Measurements from ENCODE around the gene MYO1D.
A peak's percentile ranks its signal among the peaks of the same experiment; 100 is the strongest.

Gene MYO1D

DNA sequence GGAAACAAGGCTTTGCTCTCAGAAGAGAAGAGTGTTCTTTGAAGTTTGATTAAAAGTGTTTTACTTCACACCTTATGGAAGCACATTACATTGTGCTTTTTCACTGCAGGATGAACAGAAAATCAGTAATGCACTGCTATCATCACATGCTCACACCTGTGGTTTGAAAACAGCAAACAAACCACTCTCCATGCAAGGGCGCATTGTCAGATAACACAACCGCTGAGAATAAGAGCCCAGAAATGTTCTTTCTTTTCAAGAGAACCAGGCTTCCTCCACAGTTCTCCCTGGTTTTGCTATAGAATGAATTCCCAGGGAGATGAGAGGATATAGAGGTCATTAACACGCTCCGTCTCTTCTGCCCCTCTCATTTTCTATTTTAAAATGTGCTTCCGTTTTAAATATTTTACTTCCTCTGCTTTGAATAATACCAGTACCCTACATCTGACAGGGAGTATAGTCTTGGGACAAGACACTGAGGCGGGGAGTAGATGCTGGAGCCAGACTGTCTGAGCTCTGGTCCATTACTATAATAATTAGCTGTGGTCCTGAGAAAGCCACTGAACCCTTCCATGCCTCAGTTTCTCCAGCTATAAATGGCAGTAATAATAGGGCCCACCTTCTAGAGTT, 318.5 kb downstream of the MYO1D start:
- DNase-seq (ENCODE audit: low read depth, low spot score): no peak
- TF ChIP-seq, protein P1, sequence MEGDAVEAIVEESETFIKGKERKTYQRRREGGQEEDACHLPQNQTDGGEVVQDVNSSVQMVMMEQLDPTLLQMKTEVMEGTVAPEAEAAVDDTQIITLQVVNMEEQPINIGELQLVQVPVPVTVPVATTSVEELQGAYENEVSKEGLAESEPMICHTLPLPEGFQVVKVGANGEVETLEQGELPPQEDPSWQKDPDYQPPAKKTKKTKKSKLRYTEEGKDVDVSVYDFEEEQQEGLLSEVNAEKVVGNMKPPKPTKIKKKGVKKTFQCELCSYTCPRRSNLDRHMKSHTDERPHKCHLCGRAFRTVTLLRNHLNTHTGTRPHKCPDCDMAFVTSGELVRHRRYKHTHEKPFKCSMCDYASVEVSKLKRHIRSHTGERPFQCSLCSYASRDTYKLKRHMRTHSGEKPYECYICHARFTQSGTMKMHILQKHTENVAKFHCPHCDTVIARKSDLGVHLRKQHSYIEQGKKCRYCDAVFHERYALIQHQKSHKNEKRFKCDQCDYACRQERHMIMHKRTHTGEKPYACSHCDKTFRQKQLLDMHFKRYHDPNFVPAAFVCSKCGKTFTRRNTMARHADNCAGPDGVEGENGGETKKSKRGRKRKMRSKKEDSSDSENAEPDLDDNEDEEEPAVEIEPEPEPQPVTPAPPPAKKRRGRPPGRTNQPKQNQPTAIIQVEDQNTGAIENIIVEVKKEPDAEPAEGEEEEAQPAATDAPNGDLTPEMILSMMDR (IDR thresholded peaks at IDR 0.05; ENCODE audit: insufficient read depth, low read length, missing control alignments): no peak
- ChIA-PET CTCF (interaction anchor here (1.0 to 1.2 kb wide), 2 partner anchors 97 to 101 kb away, joined by 3 read pairs; no protein-coding TSS in a partner anchor), POLR2A (no interaction called here)
- H3K4me3 ChIP-seq (ENCODE audit: low read depth, low read length): no peak overlapping the region

DNA sequence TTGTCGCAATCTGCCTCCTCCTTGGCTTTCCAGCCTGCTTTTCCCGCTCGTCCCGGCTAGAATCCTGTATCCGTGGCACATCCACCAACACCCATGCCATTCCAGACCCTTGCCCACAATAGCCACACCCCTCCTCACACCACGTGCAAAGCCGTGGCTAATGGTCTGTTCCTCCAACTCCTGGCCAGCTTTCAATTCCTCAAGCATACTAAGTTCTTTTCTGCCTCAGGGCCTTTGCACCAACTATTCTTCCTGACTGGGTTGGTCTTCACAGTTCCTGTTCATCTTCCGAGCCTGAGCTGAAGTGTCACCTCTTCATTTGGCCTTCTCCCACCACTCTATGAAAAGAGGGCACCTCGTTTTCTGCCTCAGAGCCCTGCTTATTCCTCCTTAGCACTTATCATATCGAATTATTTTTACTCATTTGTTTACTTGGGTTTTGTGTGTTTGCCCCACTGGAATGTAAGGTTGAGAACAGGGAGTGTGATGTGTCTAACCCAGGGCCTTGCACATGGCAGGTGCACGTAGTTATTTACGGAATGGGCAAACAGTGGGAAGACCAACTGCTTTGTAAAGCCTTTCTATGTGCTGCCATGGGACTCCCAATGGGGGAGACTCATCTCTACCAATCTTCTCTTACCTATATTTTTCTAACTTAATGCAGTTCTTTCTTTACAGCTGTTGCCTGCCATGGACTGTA, 321.2 kb downstream of the MYO1D start:
- TF ChIP-seq, protein P1 (IDR thresholded peaks at IDR 0.05; ENCODE audit: insufficient read depth, low read length, missing control alignments): no peak
- no peak for DNase-seq (ENCODE audit: low read depth, low spot score)
- ChIA-PET CTCF (no interaction called here), POLR2A (no interaction called here)
- no peak overlapping the region for H3K4me3 ChIP-seq (ENCODE audit: low read depth, low read length)

DNA sequence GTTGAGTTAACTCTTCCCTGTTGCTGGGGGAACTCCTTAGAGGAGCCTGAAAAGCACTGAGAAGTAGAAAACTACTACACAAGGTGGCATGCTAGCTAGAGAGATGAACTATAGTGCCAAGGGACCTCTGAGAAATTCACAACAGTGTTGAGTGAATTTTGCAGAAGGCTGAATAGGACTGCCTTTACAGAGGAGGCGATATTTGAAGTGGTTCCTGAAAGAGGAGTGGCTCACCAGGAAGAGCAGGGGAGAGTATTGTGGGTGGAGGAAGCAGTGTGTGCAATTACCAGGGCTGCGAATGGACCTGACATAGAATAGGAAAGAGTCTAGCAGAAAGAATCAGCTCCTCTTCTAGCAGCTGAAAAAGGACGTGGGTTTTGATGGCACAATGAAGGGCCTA, 323.8 kb downstream of the MYO1D start:
- POLR2A ChIA-PET: no interaction called here
- TF ChIP-seq, protein P1 (IDR thresholded peaks at IDR 0.05; ENCODE audit: insufficient read depth, low read length, missing control alignments): no peak
- DNase-seq (ENCODE audit: low read depth, low spot score): no peak
- H3K4me3 ChIP-seq (ENCODE audit: low read depth, low read length): no peak overlapping the region
- CTCF ChIA-PET: no interaction called here

DNA sequence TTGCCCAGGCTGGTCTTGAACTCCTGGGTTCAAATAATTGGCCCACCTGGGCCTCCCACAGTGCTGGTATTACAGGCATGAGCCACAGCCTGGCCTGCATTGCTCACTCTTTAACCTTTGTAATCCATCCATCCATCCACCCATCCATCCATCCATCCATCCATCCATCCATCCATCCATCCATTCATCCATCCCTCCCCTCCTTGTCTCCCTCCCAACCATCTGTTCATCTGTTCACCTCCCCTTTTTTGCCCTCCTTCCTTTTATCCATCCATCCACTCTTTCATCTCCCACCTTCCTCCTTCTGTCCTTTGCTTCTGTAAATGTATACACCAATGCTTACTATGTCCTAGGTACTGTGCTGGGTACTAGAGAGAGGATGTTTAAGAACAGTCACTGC, 324.6 kb downstream of the MYO1D start:
- CTCF ChIA-PET: no interaction called here
- no peak for DNase-seq (ENCODE audit: low read depth, low spot score)
- H3K4me3 ChIP-seq (ENCODE audit: low read depth, low read length): no peak overlapping the region
- TF ChIP-seq, protein P1 (IDR thresholded peaks at IDR 0.05; ENCODE audit: insufficient read depth, low read length, missing control alignments): no peak
- POLR2A ChIA-PET: no interaction called here

DNA sequence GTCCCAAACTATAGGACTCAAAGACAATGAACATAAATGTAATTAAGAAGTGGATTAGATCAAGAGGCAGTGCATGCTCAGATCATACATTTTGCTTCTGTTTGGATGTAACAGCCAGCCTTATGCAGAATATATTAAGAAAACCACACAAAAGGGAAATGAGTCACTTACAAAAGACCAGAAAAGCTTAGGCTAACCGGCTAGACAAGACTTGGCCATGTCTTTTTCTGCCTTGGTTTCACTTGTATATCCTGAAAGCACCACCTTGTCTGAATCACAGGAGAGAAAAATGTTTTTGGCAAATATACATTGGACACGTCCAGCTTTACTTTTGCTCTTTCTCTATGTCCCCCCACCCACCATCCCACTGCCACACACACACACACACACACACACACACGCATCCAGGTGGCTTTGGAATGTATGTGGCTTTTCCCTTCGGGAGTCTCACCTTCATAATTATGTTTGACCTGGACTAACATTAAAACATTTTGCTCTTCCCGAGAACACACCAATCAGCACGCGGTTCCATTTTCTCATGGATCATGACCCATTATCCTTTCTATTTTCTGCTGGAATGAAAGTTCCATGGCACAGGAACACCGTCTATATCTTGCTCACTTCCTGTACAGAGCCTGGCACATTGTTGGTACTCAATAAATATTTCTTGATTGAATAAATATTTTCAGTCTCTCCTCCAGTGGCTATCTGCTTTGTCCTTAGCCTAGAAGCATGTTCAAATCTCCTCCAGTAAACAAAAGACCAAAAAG, 325.6 kb downstream of the MYO1D start:
- DNase-seq (ENCODE audit: low read depth, low spot score): peak; percentile 5
- TF ChIP-seq, protein P1 (IDR thresholded peaks at IDR 0.05; ENCODE audit: insufficient read depth, low read length, missing control alignments): no peak
- POLR2A ChIA-PET: no interaction called here
- H3K4me3 ChIP-seq (ENCODE audit: low read depth, low read length): no peak overlapping the region
- CTCF ChIA-PET: no interaction called here

DNA sequence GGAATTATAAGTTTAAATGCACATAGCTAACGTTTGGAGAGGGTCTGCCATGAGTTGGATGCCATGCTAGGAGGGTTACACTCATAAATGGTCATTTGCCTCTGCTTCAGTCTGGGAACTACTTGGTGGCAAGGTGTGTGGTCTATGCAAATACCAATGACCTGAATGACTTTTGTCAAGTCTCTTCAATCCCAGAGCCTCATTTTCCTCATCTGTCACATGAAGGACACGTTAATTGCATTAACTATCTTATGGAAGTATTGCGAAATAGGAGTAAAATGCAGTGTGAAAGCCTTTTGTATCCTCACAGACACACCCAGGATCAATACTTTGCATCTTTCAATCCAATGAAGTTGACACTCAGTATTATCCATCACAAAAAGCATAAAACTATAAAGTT, 327.4 kb downstream of the MYO1D start:
- no peak overlapping the region for H3K4me3 ChIP-seq (ENCODE audit: low read depth, low read length)
- ChIA-PET POLR2A (no interaction called here), CTCF (interaction anchor here (0.7 kb wide), 1 partner anchor 20 kb away, joined by 3 read pairs; no protein-coding TSS in a partner anchor)
- no peak for DNase-seq (ENCODE audit: low read depth, low spot score)
- TF ChIP-seq, protein P1 (IDR thresholded peaks at IDR 0.05; ENCODE audit: insufficient read depth, low read length, missing control alignments): no peak

Measured in AG04449 (cell line).